ENCODE data around the gene C2CD4D. TPM values are rescaled to one million over a fixed set of nuclear protein-coding genes. Genes with fewer than 3 reads are reported as not detected.

C2CD4D gene
- total RNA-seq (2014; rRNA removed; shearing (Covaris generic)), result 0.53 and 0.87 TPM in 2 replicates

GRCh38 chr1:151839457-151840403 is at the start of gene C2CD4D:
Gene C2CD4D (minus strand): TSS chr1:151839820. CDS start chr1:151838989, 831 bp downstream.

GRCh38 chr1:151853411-151853943 is 13.9 kb upstream of the C2CD4D start, which contains the start of gene THEM5:
Gene THEM5 (minus strand): TSS chr1:151853712. CDS start chr1:151853565, 147 bp downstream.

GRCh38 chr1:151831605-151832004 is 8.0 kb downstream of the C2CD4D start, which contains the start of gene RORC:
Gene RORC (minus strand): TSS chr1:151831802. CDS start chr1:151831764, 38 bp downstream.

GRCh38 chr1:151805066-151805820 is 34.4 kb downstream of the C2CD4D start, which contains the start of gene LINGO4:
Gene LINGO4 (minus strand): TSS chr1:151805419. CDS start chr1:151802704, 2,715 bp downstream.

GRCh38 chr1:151790071-151790939 is 49.3 kb downstream of the C2CD4D start, which contains the start of gene TDRKH:
Gene TDRKH (minus strand): TSS chr1:151790500. CDS start chr1:151783022, 7,478 bp downstream.

Small RNA genes lying within 50 kb of the gene (small RNA-seq; reads per million reads assigned to genes)
- not detected for gene RF00019

Other genes with a start within 250 kb of the C2CD4D start
- gene SNX27, start 227.8 kb downstream of the C2CD4D start, total RNA-seq (2014; rRNA removed; shearing (Covaris generic)), result 24.4 and 25.7 TPM in 2 replicates
- gene CELF3, start 123.0 kb downstream of the C2CD4D start, total RNA-seq (2014; rRNA removed; shearing (Covaris generic)), result not detected in 2 replicates
- 1.4 TPM in 1 of 2 replicates, not detected in the other for gene RIIAD1, start 118.3 kb downstream of the C2CD4D start, total RNA-seq (2014; rRNA removed; shearing (Covaris generic))
- gene MRPL9, start 76.3 kb downstream of the C2CD4D start, total RNA-seq (2014; rRNA removed; shearing (Covaris generic)), result 189 and 194 TPM in 2 replicates
- gene TDRKH, start 49.3 kb downstream of the C2CD4D start, total RNA-seq (2014; rRNA removed; shearing (Covaris generic)), result 14.4 and 15.5 TPM in 2 replicates
- not detected in 2 replicates for gene LINGO4, start 34.4 kb downstream of the C2CD4D start, total RNA-seq (2014; rRNA removed; shearing (Covaris generic))
- gene RORC, start 8.0 kb downstream of the C2CD4D start, total RNA-seq (2014; rRNA removed; shearing (Covaris generic)), result 0.38 TPM in 1 of 2 replicates, not detected in the other
- not detected in 2 replicates for gene THEM5, start 13.9 kb upstream of the C2CD4D start, total RNA-seq (2014; rRNA removed; shearing (Covaris generic))
- 32.3 and 42.9 TPM in 2 replicates for gene THEM4, start 69.7 kb upstream of the C2CD4D start, total RNA-seq (2014; rRNA removed; shearing (Covaris generic))
- 292 and 330 TPM in 2 replicates for gene S100A10, start 154.0 kb upstream of the C2CD4D start, total RNA-seq (2014; rRNA removed; shearing (Covaris generic))
- 213 and 300 TPM in 2 replicates for gene S100A11, start 197.2 kb upstream of the C2CD4D start, total RNA-seq (2014; rRNA removed; shearing (Covaris generic))
- not detected in 2 replicates for gene TCHHL1, start 249.2 kb upstream of the C2CD4D start, total RNA-seq (2014; rRNA removed; shearing (Covaris generic))

Measured in A375 (cell line).